CD4-positive, alpha-beta T cell treated with Interferon gamma for 1 hour (primary cell): ENCODE measurements around the gene BCL2.

ENCODE experiments used
- DNase-seq: peaks from one replicate; pipeline ENCODE4 v3.0.0-alpha.2; 2020

BCL2 gene

GRCh38 chr18:63138436-63139340 lies 180.9 kb downstream of the BCL2 start:
- DNase-seq, result no peak

- DNase-seq, result peak; percentile 53
Measured at GRCh38 chr18:63137999-63138435, 181.6 kb downstream of the BCL2 start.

- no peak for DNase-seq
Measured at GRCh38 chr18:63135101-63135500, 184.5 kb downstream of the BCL2 start.

- DNase-seq, result no peak
Measured at GRCh38 chr18:63132819-63133200, 186.8 kb downstream of the BCL2 start.

- no peak for DNase-seq
Measured at GRCh38 chr18:63131959-63132818, 187.4 kb downstream of the BCL2 start.

GRCh38 chr18:63131106-63131958 lies 188.2 kb downstream of the BCL2 start:
- DNase-seq, result peak; percentile 42

- no peak for DNase-seq
Measured at GRCh38 chr18:63130176-63130575, 189.4 kb downstream of the BCL2 start.

- DNase-seq, result no peak
Measured at GRCh38 chr18:63128237-63128974, 191.2 kb downstream of the BCL2 start.

- no peak for DNase-seq
Measured at GRCh38 chr18:63126134-63127069, 193.2 kb downstream of the BCL2 start.

- DNase-seq, result no peak
Measured at GRCh38 chr18:63120620-63121019, 198.9 kb downstream of the BCL2 start.

- DNase-seq, result no peak
Measured at GRCh38 chr18:63119647-63120046, 199.9 kb downstream of the BCL2 start.

GRCh38 chr18:63113899-63114565 lies 205.5 kb downstream of the BCL2 start:
- no peak for DNase-seq

GRCh38 chr18:63112706-63113105 lies 206.9 kb downstream of the BCL2 start:
- DNase-seq, result no peak

GRCh38 chr18:63111671-63112402 lies 207.7 kb downstream of the BCL2 start:
- no peak for DNase-seq

- DNase-seq, result no peak
Measured at GRCh38 chr18:63109802-63110201, 209.8 kb downstream of the BCL2 start.

GRCh38 chr18:63109022-63109421 lies 210.5 kb downstream of the BCL2 start:
- no peak for DNase-seq

GRCh38 chr18:63107931-63108330 lies 211.6 kb downstream of the BCL2 start:
- no peak for DNase-seq

- DNase-seq, result no peak
Measured at GRCh38 chr18:63107171-63107845, 212.3 kb downstream of the BCL2 start.

- DNase-seq, result no peak
Measured at GRCh38 chr18:63106727-63107126, 212.8 kb downstream of the BCL2 start.
